Gastrocnemius medialis (tissue), 4 donors: Measurements from ENCODE around the gene VEGFA. TPM values are rescaled to one million over a fixed set of nuclear protein-coding genes. Genes with fewer than 3 reads are reported as not detected.

Source experiments
- ATAC-seq, 2 donors: fragments of 150-250 bp; one replicate each; pipeline ENCODE4 v1.9.1; 2016
- DNase-seq, 2 donors: peaks; one replicate each; pipeline ENCODE4 v3.0.0-alpha.2; 2019
- H3K27ac ChIP-seq, 4 donors: fragments of 200-600 bp; sonication (generic); 1 replicate in 1 of 4; 2 replicates in 3 of 4; pipeline ENCODE4 v1.5.1; 2016 to 2018; ENCODE audit warnings: mild to moderate bottlenecking in 2 of 4, moderate library complexity in 1 of 4
- H3K27me3 ChIP-seq, 3 donors: fragments of 200-600 bp; sonication (generic) in 2 of 3; 1 replicate in 1 of 3; 2 replicates in 2 of 3; pipeline versions ENCODE4 v1.5.1 to v1.6.0; 2016 to 2019; ENCODE audit warnings: mild to moderate bottlenecking in 1 of 3, moderate library complexity in 1 of 3
- H3K36me3 ChIP-seq, 2 donors: fragments of 200-600 bp; sonication (generic) in 1 of 2; one replicate each; pipeline ENCODE4 v1.5.1; 2017 to 2018
- H3K4me1 ChIP-seq, 2 donors: fragments of 200-600 bp; sonication (generic) in 1 of 2; one replicate each; pipeline ENCODE4 v1.5.1; 2016 to 2017; ENCODE audit warnings: mild to moderate bottlenecking in 2 of 2
- H3K4me3 ChIP-seq, 4 donors: fragments of 200-600 bp; sonication (generic) in 3 of 4; 1 replicate in 1 of 4; 2 replicates in 3 of 4; pipeline ENCODE4 v1.5.1; 2016 to 2019; ENCODE audit warnings: mild to moderate bottlenecking in 2 of 4
- H3K9me3 ChIP-seq, 3 donors: fragments of 200-600 bp; sonication (generic) in 2 of 3; 1 replicate in 1 of 3; 2 replicates in 2 of 3; pipeline ENCODE4 v1.5.1; 2016 to 2019
- POLR2A ChIP-seq, 2 donors: fragments of 450-650 bp; IDR thresholded peaks; one replicate each; pipeline ENCODE4 v1.6.1; 2017; ENCODE audit warnings: antibody characterized with exemption in 2 of 2, mild to moderate bottlenecking in 2 of 2, moderate library complexity in 2 of 2
- in situ Hi-C, 4 donors: fragments of 200-750 bp; cut with MboI; loops; one replicate each; pipeline versions ENCODE4 v1.15.0 to v1.8.0; 2017; ENCODE audit warnings: low sequenced_read_pairs in 4 of 4
- intact Hi-C: fragments of 100-400 bp; cut with DNase I; formaldehyde crosslinking; loops from one replicate; pipeline ENCODE4 v1.15.1; 2023; ENCODE audit warnings: low total_unique reads
- total RNA-seq, 4 donors: library from RNA; depleted of rRNA; stranded (reverse); fragments of >200 nt; gene quantifications; one replicate each; pipeline versions ENCODE4 v1.1.0 to v1.2.3, GENCODE V29; 2016
- TF ChIP-seq, protein P1 (sequence below), 5 experiments: fragments of 450-650 bp in 3 of 5; fragments of 200-600 bp in 2 of 5; sonication (generic) in 2 of 5; IDR thresholded peaks in 4 of 5; conservative IDR thresholded peaks in 1 of 5; 1 replicate in 4 of 5; 2 replicates in 1 of 5; pipeline ENCODE4 v1.5.1; 2016 to 2019; ENCODE audit warnings: antibody characterized with exemption in 5 of 5, mild to moderate bottlenecking in 3 of 5, moderate library complexity in 3 of 5

The VEGFA gene
- total RNA-seq, 4 donors from 2014 or later, result 66.4 to 195 (median 149) TPM

DNA sequence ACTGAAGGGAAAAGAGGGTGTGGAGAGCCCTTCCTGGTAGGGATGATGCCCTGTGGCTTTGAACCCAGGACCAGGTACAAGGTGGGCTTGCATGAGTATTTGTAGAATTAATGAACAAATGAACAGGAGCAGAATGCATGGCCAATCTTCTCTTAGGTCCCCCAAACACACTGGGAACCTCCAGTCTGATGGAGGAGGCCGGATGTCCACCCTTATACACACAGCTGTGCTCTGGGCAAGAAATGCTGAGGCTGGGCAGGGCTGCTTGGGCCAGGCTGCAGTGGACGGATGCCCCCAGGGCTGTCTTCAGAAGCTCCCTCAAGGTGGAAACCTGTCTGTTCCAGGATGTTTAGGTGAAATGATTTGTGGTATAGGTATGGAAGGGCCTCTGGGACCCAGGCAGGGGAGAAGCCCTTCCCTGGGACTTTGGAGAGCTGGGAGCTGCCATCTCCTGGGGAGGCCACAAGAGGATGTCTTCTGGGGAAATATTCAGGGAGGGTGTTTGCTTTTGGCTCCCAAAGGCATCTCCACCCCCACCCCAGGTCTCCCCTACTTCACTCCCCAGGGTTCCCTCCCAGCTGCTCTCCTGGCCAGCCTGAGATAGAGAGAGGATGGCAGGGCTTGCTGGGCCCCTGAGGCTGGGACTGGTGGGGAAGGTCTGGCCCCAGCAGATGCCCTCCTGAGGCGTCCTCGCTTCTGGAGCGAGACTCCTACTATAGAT lies 23.3 kb downstream of the VEGFA start:
- Histone ChIP-seq H3K27me3 (no peaks in the 10 kb centered on the region), H3K4me3 (no peak overlapping the region), H3K36me3 (no peaks in the 10 kb centered on the region), H3K9me3 (no peaks in the 10 kb centered on the region), H3K27ac (peak overlapping the region; percentile 68 to 96 (median 74)), H3K4me1 (peaks cover 36 to 45% of the 10 kb centered on the region in 2 donors)
- ATAC-seq, result no peak
- DNase-seq, result no peak
- no peak for TF ChIP-seq POLR2A (IDR thresholded peaks at IDR 0.05)
- intact Hi-C loops, result no loop called here
- in situ Hi-C loops, result no loop called here

DNA sequence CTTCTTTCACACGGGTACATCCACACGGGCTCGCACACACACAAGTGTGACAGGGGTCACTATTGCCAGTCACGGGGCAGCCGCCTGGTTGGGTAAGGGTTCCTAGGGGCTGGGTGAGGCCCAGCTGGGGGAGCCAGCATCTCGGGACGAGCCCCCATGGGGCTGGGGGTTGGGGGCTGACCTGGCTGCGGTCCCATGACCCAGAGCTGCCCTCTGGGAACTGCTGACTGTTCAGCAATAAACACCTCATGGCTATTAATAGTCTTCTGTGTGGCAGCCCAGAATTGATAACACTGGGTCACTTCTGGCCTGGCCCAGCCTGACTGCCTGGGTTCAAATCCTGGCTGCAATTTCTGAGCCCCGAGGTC lies 23.8 kb downstream of the VEGFA start:
- Histone ChIP-seq H3K27me3 (no peaks in the 10 kb centered on the region), H3K4me1 (peaks cover 39 to 49% of the 10 kb centered on the region in 2 donors), H3K9me3 (no peaks in the 10 kb centered on the region), H3K27ac (peak overlapping the region; percentile 68 to 96 (median 74)), H3K36me3 (no peaks in the 10 kb centered on the region), H3K4me3 (no peak overlapping the region)
- DNase-seq, result no peak
- intact Hi-C loops (no loop called here), in situ Hi-C loops (no loop called here)
- TF ChIP-seq, protein P1, sequence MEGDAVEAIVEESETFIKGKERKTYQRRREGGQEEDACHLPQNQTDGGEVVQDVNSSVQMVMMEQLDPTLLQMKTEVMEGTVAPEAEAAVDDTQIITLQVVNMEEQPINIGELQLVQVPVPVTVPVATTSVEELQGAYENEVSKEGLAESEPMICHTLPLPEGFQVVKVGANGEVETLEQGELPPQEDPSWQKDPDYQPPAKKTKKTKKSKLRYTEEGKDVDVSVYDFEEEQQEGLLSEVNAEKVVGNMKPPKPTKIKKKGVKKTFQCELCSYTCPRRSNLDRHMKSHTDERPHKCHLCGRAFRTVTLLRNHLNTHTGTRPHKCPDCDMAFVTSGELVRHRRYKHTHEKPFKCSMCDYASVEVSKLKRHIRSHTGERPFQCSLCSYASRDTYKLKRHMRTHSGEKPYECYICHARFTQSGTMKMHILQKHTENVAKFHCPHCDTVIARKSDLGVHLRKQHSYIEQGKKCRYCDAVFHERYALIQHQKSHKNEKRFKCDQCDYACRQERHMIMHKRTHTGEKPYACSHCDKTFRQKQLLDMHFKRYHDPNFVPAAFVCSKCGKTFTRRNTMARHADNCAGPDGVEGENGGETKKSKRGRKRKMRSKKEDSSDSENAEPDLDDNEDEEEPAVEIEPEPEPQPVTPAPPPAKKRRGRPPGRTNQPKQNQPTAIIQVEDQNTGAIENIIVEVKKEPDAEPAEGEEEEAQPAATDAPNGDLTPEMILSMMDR (IDR thresholded peaks at IDR 0.05 in 4 of 5, conservative IDR thresholded peaks at IDR 0.05 in 1 of 5), result no peak
- peak in 1 of 2 donors; percentile 20 for TF ChIP-seq POLR2A (IDR thresholded peaks at IDR 0.05)
- peak in 1 of 2 donors; percentile 12 for ATAC-seq

DNA sequence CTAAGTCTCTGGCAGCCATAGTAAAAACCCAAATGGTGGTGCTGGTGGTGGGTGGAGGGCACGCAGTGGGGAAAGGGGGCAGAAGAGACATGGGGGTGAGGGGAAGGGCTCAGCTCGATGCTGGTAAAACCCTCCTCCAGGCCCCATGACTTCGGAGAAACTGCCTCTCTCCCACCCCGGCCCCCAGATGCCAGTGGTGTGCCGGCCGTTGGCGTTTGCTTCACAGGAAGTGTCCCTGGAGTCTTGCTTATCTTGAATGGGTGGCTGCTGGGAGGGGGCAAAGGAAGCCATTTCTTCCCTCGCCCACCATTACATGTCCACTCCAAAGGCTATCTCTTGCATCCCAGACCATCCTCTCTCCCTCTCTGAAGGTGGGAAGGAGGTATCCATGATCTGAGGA lies 25.4 kb downstream of the VEGFA start:
- ATAC-seq, result no peak
- in situ Hi-C loops, result no loop called here
- intact Hi-C loops, result loop anchor here (5.0 kb wide), 1 partner anchor 157 kb away; no protein-coding TSS in a partner anchor
- Histone ChIP-seq H3K27ac (peak overlapping the region in 1 of 4 donors; percentile 96), H3K4me1 (peaks cover 52 to 63% of the 10 kb centered on the region in 2 donors), H3K9me3 (no peaks in the 10 kb centered on the region), H3K27me3 (no peaks in the 10 kb centered on the region), H3K36me3 (no peaks in the 10 kb centered on the region), H3K4me3 (no peak overlapping the region)
- TF ChIP-seq, protein P1 (IDR thresholded peaks at IDR 0.05 in 4 of 5, conservative IDR thresholded peaks at IDR 0.05 in 1 of 5), result no peak
- no peak for TF ChIP-seq POLR2A (IDR thresholded peaks at IDR 0.05)
- no peak for DNase-seq

DNA sequence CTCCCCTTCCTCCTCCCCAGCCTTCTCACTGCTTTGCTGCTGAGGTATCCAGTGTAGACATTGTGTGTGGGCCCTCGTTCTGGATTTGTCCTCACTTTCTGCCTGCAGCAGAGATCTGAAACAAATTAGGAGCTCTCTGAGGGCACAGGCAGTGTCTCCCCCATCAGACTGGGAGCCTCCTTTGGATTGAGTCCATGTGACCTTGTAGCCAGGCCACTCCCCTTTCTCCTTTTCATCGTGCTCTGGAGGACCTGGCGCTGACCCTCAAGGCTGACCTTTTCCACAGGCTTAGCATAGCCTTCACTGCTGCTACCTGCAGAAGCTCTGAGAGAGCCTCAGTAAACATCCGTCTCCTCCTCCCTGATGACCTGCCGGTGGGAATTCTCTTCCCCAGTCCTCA lies 26.2 kb downstream of the VEGFA start:
- peak overlapping the region in 1 of 4 donors; percentile 96 for H3K27ac ChIP-seq
- no peak overlapping the region for H3K4me3 ChIP-seq

More for the DNA sequence above, 26.2 kb downstream of the VEGFA start:
- DNase-seq (no peak), ATAC-seq (no peak)
- intact Hi-C loops, result loop anchor here (5.0 kb wide), 1 partner anchor 156 kb away; no protein-coding TSS in a partner anchor
- no peaks in the 10 kb centered on the region for H3K27me3 ChIP-seq
- no peaks in the 10 kb centered on the region for H3K9me3 ChIP-seq
- no peak for TF ChIP-seq POLR2A (IDR thresholded peaks at IDR 0.05)
- TF ChIP-seq, protein P1 (IDR thresholded peaks at IDR 0.05 in 4 of 5, conservative IDR thresholded peaks at IDR 0.05 in 1 of 5), result no peak
- no peaks in the 10 kb centered on the region for H3K36me3 ChIP-seq
- H3K4me1 ChIP-seq, result peaks cover 52 to 65% of the 10 kb centered on the region in 2 donors
- in situ Hi-C loops, result no loop called here
